Measurements from ENCODE around the gene TXNL4A.

Gene TXNL4A

DNA sequence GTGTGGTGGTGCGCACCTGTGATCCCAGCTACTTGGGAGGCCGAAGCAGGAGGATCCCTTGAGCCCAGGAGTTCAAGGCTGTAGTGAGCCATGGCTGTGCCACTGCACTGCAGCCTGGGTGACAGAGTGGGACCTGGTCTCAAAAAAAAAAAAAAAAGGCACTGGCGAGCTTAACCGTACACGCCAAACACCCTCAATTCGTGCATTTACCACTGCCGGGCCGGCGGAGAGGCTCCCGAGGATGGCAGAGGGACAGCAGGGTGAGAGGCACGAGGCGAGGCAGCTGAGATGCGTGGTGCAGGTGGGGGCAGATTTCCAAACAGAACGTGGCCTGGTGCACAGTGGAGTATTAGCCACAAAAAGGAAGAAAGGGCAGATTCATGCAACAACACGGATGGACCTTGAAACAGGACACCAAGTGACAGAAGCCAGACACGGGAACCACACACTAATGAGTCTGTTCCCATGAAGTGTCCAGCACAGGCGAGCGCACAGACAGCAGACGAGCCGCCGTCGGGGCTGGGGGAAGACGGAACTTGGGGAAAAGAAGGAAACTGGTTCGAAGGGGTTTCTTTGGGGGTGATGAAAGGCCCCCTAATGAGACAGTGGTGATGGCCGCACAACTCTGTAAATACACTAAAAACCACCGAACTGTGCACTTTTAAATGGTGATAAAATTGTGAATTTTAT is 64.3 kb downstream of the TXNL4A start:
- Histone ChIP-seq H3K27me3 (ENCODE audit: insufficient read depth, poor library complexity, severe bottlenecking) (no peaks in the 10 kb centered on the region), H3K27ac (replicated peaks) (no peak overlapping the region), H3K4me3 (replicated peaks; ENCODE audit: insufficient read depth, low read length) (no peak overlapping the region)
- TF ChIP-seq SPI1 (IDR thresholded peaks at IDR 0.05; ENCODE audit: borderline replicate concordance, low read depth) (no peak), POLR2AphosphoS5 (IDR thresholded peaks at IDR 0.05; ENCODE audit: low read depth) (no peak), GABPA (IDR thresholded peaks at IDR 0.05; ENCODE audit: low read depth) (no peak)
- TF ChIP-seq, protein P1, sequence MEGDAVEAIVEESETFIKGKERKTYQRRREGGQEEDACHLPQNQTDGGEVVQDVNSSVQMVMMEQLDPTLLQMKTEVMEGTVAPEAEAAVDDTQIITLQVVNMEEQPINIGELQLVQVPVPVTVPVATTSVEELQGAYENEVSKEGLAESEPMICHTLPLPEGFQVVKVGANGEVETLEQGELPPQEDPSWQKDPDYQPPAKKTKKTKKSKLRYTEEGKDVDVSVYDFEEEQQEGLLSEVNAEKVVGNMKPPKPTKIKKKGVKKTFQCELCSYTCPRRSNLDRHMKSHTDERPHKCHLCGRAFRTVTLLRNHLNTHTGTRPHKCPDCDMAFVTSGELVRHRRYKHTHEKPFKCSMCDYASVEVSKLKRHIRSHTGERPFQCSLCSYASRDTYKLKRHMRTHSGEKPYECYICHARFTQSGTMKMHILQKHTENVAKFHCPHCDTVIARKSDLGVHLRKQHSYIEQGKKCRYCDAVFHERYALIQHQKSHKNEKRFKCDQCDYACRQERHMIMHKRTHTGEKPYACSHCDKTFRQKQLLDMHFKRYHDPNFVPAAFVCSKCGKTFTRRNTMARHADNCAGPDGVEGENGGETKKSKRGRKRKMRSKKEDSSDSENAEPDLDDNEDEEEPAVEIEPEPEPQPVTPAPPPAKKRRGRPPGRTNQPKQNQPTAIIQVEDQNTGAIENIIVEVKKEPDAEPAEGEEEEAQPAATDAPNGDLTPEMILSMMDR (IDR thresholded peaks at IDR 0.05; ENCODE audit: insufficient read depth, low read length): no peak
- TF ChIP-seq, protein P2, sequence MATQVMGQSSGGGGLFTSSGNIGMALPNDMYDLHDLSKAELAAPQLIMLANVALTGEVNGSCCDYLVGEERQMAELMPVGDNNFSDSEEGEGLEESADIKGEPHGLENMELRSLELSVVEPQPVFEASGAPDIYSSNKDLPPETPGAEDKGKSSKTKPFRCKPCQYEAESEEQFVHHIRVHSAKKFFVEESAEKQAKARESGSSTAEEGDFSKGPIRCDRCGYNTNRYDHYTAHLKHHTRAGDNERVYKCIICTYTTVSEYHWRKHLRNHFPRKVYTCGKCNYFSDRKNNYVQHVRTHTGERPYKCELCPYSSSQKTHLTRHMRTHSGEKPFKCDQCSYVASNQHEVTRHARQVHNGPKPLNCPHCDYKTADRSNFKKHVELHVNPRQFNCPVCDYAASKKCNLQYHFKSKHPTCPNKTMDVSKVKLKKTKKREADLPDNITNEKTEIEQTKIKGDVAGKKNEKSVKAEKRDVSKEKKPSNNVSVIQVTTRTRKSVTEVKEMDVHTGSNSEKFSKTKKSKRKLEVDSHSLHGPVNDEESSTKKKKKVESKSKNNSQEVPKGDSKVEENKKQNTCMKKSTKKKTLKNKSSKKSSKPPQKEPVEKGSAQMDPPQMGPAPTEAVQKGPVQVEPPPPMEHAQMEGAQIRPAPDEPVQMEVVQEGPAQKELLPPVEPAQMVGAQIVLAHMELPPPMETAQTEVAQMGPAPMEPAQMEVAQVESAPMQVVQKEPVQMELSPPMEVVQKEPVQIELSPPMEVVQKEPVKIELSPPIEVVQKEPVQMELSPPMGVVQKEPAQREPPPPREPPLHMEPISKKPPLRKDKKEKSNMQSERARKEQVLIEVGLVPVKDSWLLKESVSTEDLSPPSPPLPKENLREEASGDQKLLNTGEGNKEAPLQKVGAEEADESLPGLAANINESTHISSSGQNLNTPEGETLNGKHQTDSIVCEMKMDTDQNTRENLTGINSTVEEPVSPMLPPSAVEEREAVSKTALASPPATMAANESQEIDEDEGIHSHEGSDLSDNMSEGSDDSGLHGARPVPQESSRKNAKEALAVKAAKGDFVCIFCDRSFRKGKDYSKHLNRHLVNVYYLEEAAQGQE (IDR thresholded peaks at IDR 0.05; ENCODE audit: insufficient replicate concordance, low read depth): no peak
- DNase-seq (ENCODE audit: low read depth in 1 of 2, low spot score in 1 of 2): no peak

GRCh38 chr18:79922971-79923411 is 65.4 kb downstream of the TXNL4A start:
- no peak for DNase-seq (ENCODE audit: low read depth in 1 of 2, low spot score in 1 of 2)
- no peaks in the 10 kb centered on the region for H3K27me3 ChIP-seq (ENCODE audit: insufficient read depth, poor library complexity, severe bottlenecking)
- H3K4me3 ChIP-seq (replicated peaks; ENCODE audit: insufficient read depth, low read length): no peak overlapping the region
- no peak overlapping the region for H3K27ac ChIP-seq (replicated peaks)
- TF ChIP-seq, protein P2 (IDR thresholded peaks at IDR 0.05; ENCODE audit: insufficient replicate concordance, low read depth): no peak
- TF ChIP-seq POLR2AphosphoS5 (IDR thresholded peaks at IDR 0.05; ENCODE audit: low read depth) (no peak), SPI1 (IDR thresholded peaks at IDR 0.05; ENCODE audit: borderline replicate concordance, low read depth) (no peak)

DNA sequence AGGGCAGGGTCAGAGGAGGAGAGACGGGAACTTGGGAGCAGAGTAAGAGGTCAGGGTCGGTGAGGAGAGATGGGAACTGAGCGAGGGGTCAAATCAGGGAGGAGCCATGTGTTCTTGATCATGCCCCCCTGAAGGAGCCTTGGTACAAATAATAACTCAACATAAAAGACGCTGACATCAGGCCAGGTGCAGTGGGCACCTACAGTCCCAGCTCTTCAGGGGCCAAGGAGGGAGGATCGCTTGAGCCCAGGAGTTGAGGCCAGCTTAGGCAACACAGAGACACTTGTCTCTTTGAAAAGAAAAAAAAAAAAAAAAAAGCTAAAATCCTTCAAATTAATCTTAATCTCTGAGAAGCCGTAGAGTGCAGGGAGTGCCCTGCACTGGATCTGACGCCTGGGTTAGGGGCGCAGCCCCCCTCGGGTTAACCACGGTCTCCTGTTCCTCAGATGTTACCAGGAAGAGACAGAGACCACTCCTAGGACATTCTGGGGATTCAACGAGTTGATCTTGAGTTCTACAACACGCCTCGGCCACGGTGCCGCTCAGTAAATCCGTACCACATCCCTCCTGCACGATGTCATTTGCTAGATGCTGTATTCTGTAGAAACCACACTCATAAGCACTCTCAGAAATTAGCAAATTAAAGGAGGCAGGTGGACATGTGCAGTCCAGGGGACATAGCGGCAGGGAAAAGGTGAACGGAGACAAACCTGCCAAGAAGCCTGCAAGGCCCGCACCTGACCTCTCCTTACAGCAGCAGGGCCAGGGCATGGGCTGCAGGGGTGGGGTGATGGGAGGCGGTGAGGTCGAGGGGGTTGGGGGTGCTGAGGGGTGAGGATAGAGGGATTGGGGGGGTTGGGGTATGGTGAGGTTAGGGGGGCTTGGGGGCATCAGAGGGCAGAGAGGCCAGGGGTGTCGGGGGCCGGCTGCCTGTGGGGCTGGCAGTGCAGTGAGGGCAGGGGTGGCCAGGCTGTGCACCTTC is 66.1 kb downstream of the TXNL4A start:
- Histone ChIP-seq H3K4me3 (replicated peaks; ENCODE audit: insufficient read depth, low read length) (no peak overlapping the region), H3K27ac (replicated peaks) (no peak overlapping the region), H3K27me3 (ENCODE audit: insufficient read depth, poor library complexity, severe bottlenecking) (no peaks in the 10 kb centered on the region)
- DNase-seq (ENCODE audit: low read depth in 1 of 2, low spot score in 1 of 2): no peak
- TF ChIP-seq GABPA (IDR thresholded peaks at IDR 0.05; ENCODE audit: low read depth) (no peak), POLR2AphosphoS5 (IDR thresholded peaks at IDR 0.05; ENCODE audit: low read depth) (no peak), SPI1 (IDR thresholded peaks at IDR 0.05; ENCODE audit: borderline replicate concordance, low read depth) (no peak)
- TF ChIP-seq, protein P1 (IDR thresholded peaks at IDR 0.05; ENCODE audit: insufficient read depth, low read length): no peak
- TF ChIP-seq, protein P2 (IDR thresholded peaks at IDR 0.05; ENCODE audit: insufficient replicate concordance, low read depth): no peak

All from HL-60 (cell line).